GM12878 (cell line): ENCODE data around the gene REV3L. TPM values are rescaled to one million over a fixed set of nuclear protein-coding genes. Genes with fewer than 3 reads are reported as not detected.

Experiments used
- CREB1 ChIP-seq: IDR thresholded peaks from 2 replicates; pipeline ENCODE4 v1.6.1; 2012; ENCODE audit warnings: low read depth, mild to moderate bottlenecking, inconsistent platforms
- E4F1 ChIP-seq: fragments of 450-650 bp; IDR thresholded peaks from 2 replicates; pipeline ENCODE4 v1.6.1; 2018; ENCODE audit warnings: borderline replicate concordance, mild to moderate bottlenecking; ENCODE audit not compliant: partially characterized antibody
- EED ChIP-seq: sonication (generic); IDR thresholded peaks from 2 replicates; pipeline ENCODE4 v1.6.1; 2016; ENCODE audit warnings: antibody characterized with exemption, low read depth
- EGR1 ChIP-seq, 2 experiments: IDR thresholded peaks; 1 replicate in 1 of 2; 2 replicates in 1 of 2; pipeline ENCODE4 v1.6.1; 2011 to 2012; ENCODE audit warnings: low read depth in 2 of 2, low read length in 2 of 2, borderline replicate concordance in 1 of 2, mild to moderate bottlenecking in 1 of 2, moderate library complexity in 1 of 2
- EZH2 ChIP-seq: IDR thresholded peaks from 2 replicates; pipeline ENCODE4 v1.6.1; 2012; ENCODE audit warnings: low read depth, mild to moderate bottlenecking, control low read depth, inconsistent platforms, low read length, borderline replicate concordance; ENCODE audit not compliant: control insufficient read depth
- MEF2A ChIP-seq: IDR thresholded peaks from 2 replicates; pipeline ENCODE4 v1.6.1; 2011; ENCODE audit warnings: low read depth, mild to moderate bottlenecking, low read length, moderate library complexity; ENCODE audit not compliant: insufficient read depth
- MEF2B ChIP-seq: fragments of 450-650 bp; IDR thresholded peaks from 2 replicates; pipeline ENCODE4 v1.6.1; 2018; ENCODE audit warnings: mild to moderate bottlenecking, moderate library complexity; ENCODE audit not compliant: partially characterized antibody, poor library complexity, severe bottlenecking
- NFXL1 ChIP-seq: fragments of 450-650 bp; IDR thresholded peaks from 2 replicates; pipeline ENCODE4 v1.6.1; 2017; ENCODE audit warnings: antibody characterized with exemption, mild to moderate bottlenecking, borderline replicate concordance
- NR2F1 ChIP-seq: fragments of 450-650 bp; conservative IDR thresholded peaks from 2 replicates; pipeline ENCODE4 v1.6.1; 2017; ENCODE audit warnings: mild to moderate bottlenecking
- PAX8 ChIP-seq: fragments of 450-650 bp; IDR thresholded peaks from 2 replicates; pipeline ENCODE4 v1.6.1; 2017; ENCODE audit warnings: mild to moderate bottlenecking, moderate library complexity
- PBX3 ChIP-seq: IDR thresholded peaks from 2 replicates; pipeline ENCODE4 v1.6.1; 2011; ENCODE audit warnings: mild to moderate bottlenecking, low read depth, low read length, moderate library complexity; ENCODE audit not compliant: insufficient replicate concordance
- SKIL ChIP-seq: fragments of 450-650 bp; IDR thresholded peaks from 2 replicates; pipeline ENCODE4 v1.6.1; 2017; ENCODE audit warnings: mild to moderate bottlenecking, low read depth, inconsistent platforms; ENCODE audit not compliant: poor library complexity, severe bottlenecking
- SMAD5 ChIP-seq: IDR thresholded peaks from 2 replicates; pipeline ENCODE4 v1.6.1; 2016; ENCODE audit warnings: antibody characterized with exemption, low read depth
- SPI1 ChIP-seq: IDR thresholded peaks from 2 replicates; pipeline ENCODE4 v1.6.1; 2011; ENCODE audit warnings: low read depth, mild to moderate bottlenecking, low read length, moderate library complexity, borderline replicate concordance; ENCODE audit not compliant: insufficient read depth
- TARDBP ChIP-seq: IDR thresholded peaks from 2 replicates; pipeline ENCODE4 v1.6.1; 2016; ENCODE audit warnings: borderline replicate concordance
- ZNF274 ChIP-seq: IDR thresholded peaks from one replicate; pipeline ENCODE4 v1.8.0; 2011; ENCODE audit not compliant: insufficient read length, insufficient read depth
- ZNF384 ChIP-seq: IDR thresholded peaks from 2 replicates; pipeline ENCODE4 v1.6.1; 2012; ENCODE audit warnings: low read depth, mild to moderate bottlenecking, low read length, improper control_type of control experiment, borderline replicate concordance
- ZNF592 ChIP-seq: fragments of 450-650 bp; IDR thresholded peaks from 2 replicates; pipeline ENCODE4 v1.6.1; 2017; ENCODE audit warnings: mild to moderate bottlenecking, moderate library complexity
- polyA plus RNA-seq, 11 experiments: library from polyadenylated mRNA; depleted of rRNA in 4 of 11; unstranded in 6 of 11; stranded (reverse) in 5 of 11; fragments of >200 nt; fragmentation: Nextera tagmentation in 4 of 11; fragmentation: Illumina TruSeq in 1 of 11; extraction: Ambion mirVana in 4 of 11; extraction: Trizol in 1 of 11; gene quantifications; 1 replicate in 1 of 11; 2 replicates in 10 of 11; pipeline versions ENCODE4 v1.2.1 to v1.2.3, GENCODE V29; 2011 to 2016; ENCODE audit warnings: inconsistent platforms in 2 of 11, missing spikeins in 2 of 11, low read depth in 1 of 11
- total RNA-seq, 4 experiments: library from RNA; depleted of rRNA in 3 of 4; stranded (reverse); fragments of >200 nt in 3 of 4; fragmentation: Illumina TruSeq in 1 of 4; extraction: Trizol in 1 of 4; gene quantifications; 2 replicates each; pipeline versions ENCODE4 v1.2.1 to v1.2.3, GENCODE V29; 2013 to 2021

Gene REV3L
- total and polyA plus RNA-seq, 10 of the 15 experiments (the other 5 are each of a cell fraction or from before 2014, with no cell fraction given), result 7.6 to 33.6 (median 21.5) TPM

GRCh38 chr6:111482959-111483735 is at the start of gene REV3L (continued):
- no peak for TF ChIP-seq PBX3
- TF ChIP-seq EZH2, result no peak
- no peak for TF ChIP-seq ZNF592
- TF ChIP-seq NR2F1, result peak; percentile 26; the same call in 1 of the 2 replicates
- TF ChIP-seq SPI1, result no peak
- peak; percentile 21 for TF ChIP-seq E4F1
- peak; percentile 86 for TF ChIP-seq CREB1
- no peak for TF ChIP-seq PAX8
- 0 out of 2 replicates have a peak, but pooled peaks have one; percentile 19 for TF ChIP-seq MEF2A
- no peak for TF ChIP-seq ZNF274
- TF ChIP-seq EGR1 (IDR thresholded peaks at IDR 0.05; ENCODE audit: borderline replicate concordance in 1 of 2, low read depth in 2 of 2, low read length in 2 of 2), result peak in 1 of 2 experiments; percentile 67; a peak in 2 of 3 replicates
- peak; percentile 45 for TF ChIP-seq MEF2B
- TF ChIP-seq SKIL, result no peak
- no peak for TF ChIP-seq ZNF384
- TF ChIP-seq SMAD5, result peak; percentile 52; the same call in 1 of the 2 replicates
- TF ChIP-seq TARDBP, result no peak
- no peak for TF ChIP-seq NFXL1
- TF ChIP-seq EED, result no peak
